SK-N-SH treated with all-trans-retinoic acid at 6 μM for 48 hours (cell line): ENCODE data around the gene DGUOK.

Source experiments
- ATAC-seq: fragments of 200-7000 bp; cut with Tn5 transposase; 3 replicates; pipeline ENCODE4 v1.9.1; 2020; ENCODE audit warnings: mild to moderate bottlenecking, moderate library complexity
- ARNTL ChIP-seq: fragments of 450-650 bp; formaldehyde crosslinking; IDR thresholded peaks from 2 replicates; pipeline ENCODE4 v1.5.0; 2020; ENCODE audit warnings: low read depth, mild to moderate bottlenecking, moderate library complexity, borderline replicate concordance
- BACH2 ChIP-seq: fragments of 250-450 bp; sonication (Bioruptor Pico); IDR thresholded peaks from 2 replicates; pipeline ENCODE4 v1.9.0; 2021; ENCODE audit warnings: mild to moderate bottlenecking, borderline replicate concordance
- CREB5 ChIP-seq: fragments of 250-450 bp; sonication (Bioruptor Pico); IDR thresholded peaks from 2 replicates; pipeline ENCODE4 v1.5.1; 2020; ENCODE audit warnings: low read depth, mild to moderate bottlenecking, moderate library complexity
- CSRNP3 ChIP-seq: fragments of 250-450 bp; sonication (Bioruptor Pico); IDR thresholded peaks from 2 replicates; pipeline ENCODE4 v1.5.1; 2021; ENCODE audit warnings: mild to moderate bottlenecking, moderate library complexity
- ESRRG ChIP-seq: fragments of 250-450 bp; sonication (Bioruptor Pico); IDR thresholded peaks from 2 replicates; pipeline ENCODE4 v1.6.1; 2021; ENCODE audit warnings: mild to moderate bottlenecking
- ISL1 ChIP-seq: fragments of 250-450 bp; sonication (Bioruptor Pico); IDR thresholded peaks from 2 replicates; pipeline ENCODE4 v2.1.2; 2022; ENCODE audit warnings: mild to moderate bottlenecking, moderate library complexity
- PATZ1 ChIP-seq: fragments of 250-450 bp; sonication (Bioruptor Pico); IDR thresholded peaks from 2 replicates; pipeline ENCODE4 v1.8.0; 2020; ENCODE audit warnings: mild to moderate bottlenecking, moderate library complexity, borderline replicate concordance
- POU6F1 ChIP-seq: fragments of 250-450 bp; sonication (Bioruptor Pico); IDR thresholded peaks from 2 replicates; pipeline ENCODE4 v1.8.0; 2021; ENCODE audit warnings: low read depth, mild to moderate bottlenecking, moderate library complexity, borderline replicate concordance
- RARB ChIP-seq: fragments of 250-450 bp; sonication (Bioruptor Pico); IDR thresholded peaks from 2 replicates; pipeline ENCODE4 v1.8.0; 2021; ENCODE audit warnings: mild to moderate bottlenecking, moderate library complexity
- TCF4 ChIP-seq: fragments of 250-450 bp; sonication (Bioruptor Pico); IDR thresholded peaks from 2 replicates; pipeline ENCODE4 v1.8.0; 2021; ENCODE audit warnings: mild to moderate bottlenecking, moderate library complexity, borderline replicate concordance
- TSHZ2 ChIP-seq: fragments of 250-450 bp; sonication (Bioruptor Pico); IDR thresholded peaks from 2 replicates; pipeline ENCODE4 v1.5.0; 2020; ENCODE audit warnings: mild to moderate bottlenecking, moderate library complexity
- ZFP3 ChIP-seq: fragments of 250-450 bp; sonication (Bioruptor Pico); IDR thresholded peaks from 2 replicates; pipeline ENCODE4 v1.5.0; 2020; ENCODE audit warnings: mild to moderate bottlenecking, moderate library complexity
- ZFP30 ChIP-seq: fragments of 450-650 bp; formaldehyde crosslinking; IDR thresholded peaks from 2 replicates; pipeline ENCODE4 v1.5.0; 2022; ENCODE audit warnings: mild to moderate bottlenecking, moderate library complexity
- ZNF565 ChIP-seq: fragments of 450-650 bp; formaldehyde crosslinking; conservative IDR thresholded peaks from 2 replicates; pipeline ENCODE4 v1.5.0; 2020; ENCODE audit warnings: low read depth, mild to moderate bottlenecking, moderate library complexity
- ZNF70 ChIP-seq: fragments of 450-650 bp; formaldehyde crosslinking; IDR thresholded peaks from 2 replicates; pipeline ENCODE4 v1.5.0; 2020; ENCODE audit warnings: mild to moderate bottlenecking, moderate library complexity

DGUOK gene

GRCh38 chr2:74007711-74008110 lies 81.0 kb downstream of the DGUOK start:
- ATAC-seq = no peak

More at GRCh38 chr2:74007711-74008110, 81.0 kb downstream of the DGUOK start:
- TF ChIP-seq BACH2 (CRISPR knock-in tag) (no peak), PATZ1 (CRISPR knock-in tag) (no peak), TCF4 (no peak), RARB (CRISPR knock-in tag) (no peak), ESRRG (CRISPR knock-in tag) (no peak), ZNF565 (CRISPR knock-in tag) (no peak), ARNTL (CRISPR knock-in tag) (no peak), ZFP3 (CRISPR knock-in tag) (no peak), POU6F1 (CRISPR knock-in tag) (no peak), ZFP30 (CRISPR knock-in tag) (no peak), ISL1 (CRISPR knock-in tag) (no peak), CSRNP3 (CRISPR knock-in tag) (no peak), ZNF70 (no peak), CREB5 (CRISPR knock-in tag) (no peak), TSHZ2 (CRISPR knock-in tag) (no peak)
